ENCODE measurements around the gene MAD1L1.

- TF ChIP-seq POLR2AphosphoS5 (IDR thresholded peaks at IDR 0.05; ENCODE audit: low read depth, low read length): no peak
- TF ChIP-seq POLR2A (IDR thresholded peaks at IDR 0.05; ENCODE audit: low read depth, low read length): no peak
- TF ChIP-seq TAF1 (IDR thresholded peaks at IDR 0.05; ENCODE audit: borderline replicate concordance, low read depth, low read length): no peak
Observed at GRCh38 chr7:2158331-2159175, 74.2 kb downstream of the MAD1L1 start.
